Inferior parietal cortex (tissue), 1 donor: Measurements from ENCODE around the gene BRMS1L.
A peak's percentile ranks its signal among the peaks of the same experiment; 100 is the strongest.
"Not testable (repeated sequence)": the region's sequence is repeated elsewhere in the genome, so short reads cannot be mapped to it uniquely, and the experiment has no call there.

Experiments
- DNase-seq: peaks from one replicate; pipeline ENCODE4 v3.0.0-alpha.2; 2016; ENCODE audit errors: extremely low spot score

The BRMS1L gene

GRCh38 chr14:35826218-35826951, at the start of gene BRMS1L:
BRMS1L (plus strand) TSS chr14:35826338; CDS start chr14:35826517, 179 bp downstream.
- DNase-seq, result peak; percentile 97

GRCh38 chr14:35776823-35777222, 49.3 kb upstream of the BRMS1L start:
- DNase-seq, result no peak

- not testable (repeated sequence) for DNase-seq
Observed at GRCh38 chr14:35777550-35777949, 48.6 kb upstream of the BRMS1L start.

GRCh38 chr14:35779368-35779767, 46.8 kb upstream of the BRMS1L start:
- DNase-seq, result no peak

- DNase-seq, result no peak
Observed at GRCh38 chr14:35783699-35784098, 42.4 kb upstream of the BRMS1L start.

GRCh38 chr14:35786856-35787255, 39.3 kb upstream of the BRMS1L start:
- no peak for DNase-seq

GRCh38 chr14:35789651-35790050, 36.5 kb upstream of the BRMS1L start:
- DNase-seq, result no peak

- no peak for DNase-seq
Observed at GRCh38 chr14:35797796-35798195, 28.3 kb upstream of the BRMS1L start.

- DNase-seq, result no peak
Observed at GRCh38 chr14:35806006-35806907, 19.9 kb upstream of the BRMS1L start.

GRCh38 chr14:35807131-35807961, 18.8 kb upstream of the BRMS1L start:
- no peak for DNase-seq

- DNase-seq, result no peak
Observed at GRCh38 chr14:35808076-35808637, 18.0 kb upstream of the BRMS1L start.

GRCh38 chr14:35808638-35809563, 17.2 kb upstream of the BRMS1L start, which contains the start of gene RALGAPA1:
RALGAPA1 (minus strand) TSS chr14:35809295; CDS start chr14:35808835, 460 bp downstream.
- DNase-seq, result peak; percentile 91

GRCh38 chr14:35809597-35809996, 16.5 kb upstream of the BRMS1L start:
- DNase-seq, result no peak

- no peak for DNase-seq
Observed at GRCh38 chr14:35810963-35811362, 15.2 kb upstream of the BRMS1L start.

GRCh38 chr14:35814371-35815005, 11.7 kb upstream of the BRMS1L start:
- peak; percentile 74 for DNase-seq

- peak; percentile 75 for DNase-seq
Observed at GRCh38 chr14:35818346-35819115, 7.6 kb upstream of the BRMS1L start.

GRCh38 chr14:35819591-35820540, 6.3 kb upstream of the BRMS1L start:
- DNase-seq, result no peak
